ENCODE measurements around the gene SH3BP2.

The SH3BP2 gene

GRCh38 chr4:2865196-2865780 is 72.4 kb downstream of the SH3BP2 start:
- Histone ChIP-seq H3K4me3 (ENCODE audit: low read length) (no peak overlapping the region), H3K9me2 (replicated peaks; ENCODE audit: control insufficient read depth, low read length) (no peaks in the 10 kb centered on the region), H3F3A (ENCODE audit: control insufficient read depth, insufficient read depth) (no peaks in the 10 kb centered on the region), H3K27me3 (ENCODE audit: control insufficient read depth, low read length) (no peaks in the 10 kb centered on the region), H3K9me3 (ENCODE audit: control insufficient read depth, insufficient read depth, low read length) (no peaks in the 10 kb centered on the region), H4K20me1 (ENCODE audit: control insufficient read depth, insufficient read depth, low read depth, low read length) (peaks cover 21% of the 10 kb centered on the region), H3K4me2 (ENCODE audit: low read length) (no peak overlapping the region), H3K4me1 (ENCODE audit: control insufficient read depth, low read length) (peaks cover 8% of the 10 kb centered on the region), H3K79me2 (ENCODE audit: control insufficient read depth, low read length) (peaks cover 42% of the 10 kb centered on the region), H3K27ac (ENCODE audit: low read depth, low read length) (no peak overlapping the region), H3K36me3 (ENCODE audit: control insufficient read depth, low read length) (no peaks in the 10 kb centered on the region)
- no peak for TF ChIP-seq CTCF (IDR thresholded peaks at IDR 0.05; ENCODE audit: low read depth, low read length, poor library complexity, severe bottlenecking)
- no peak for TF ChIP-seq EZH2phosphoT487 (IDR thresholded peaks at IDR 0.05; ENCODE audit: borderline replicate concordance, low read length)

GRCh38 chr4:2866160-2866861 is 73.4 kb downstream of the SH3BP2 start:
- Histone ChIP-seq H3K4me3 (ENCODE audit: low read length) (no peak overlapping the region), H3K4me1 (ENCODE audit: control insufficient read depth, low read length) (peaks cover 8% of the 10 kb centered on the region), H3K9me3 (ENCODE audit: control insufficient read depth, insufficient read depth, low read length) (no peaks in the 10 kb centered on the region), H3F3A (ENCODE audit: control insufficient read depth, insufficient read depth) (no peaks in the 10 kb centered on the region), H3K79me2 (ENCODE audit: control insufficient read depth, low read length) (peaks cover 33% of the 10 kb centered on the region), H4K20me1 (ENCODE audit: control insufficient read depth, insufficient read depth, low read depth, low read length) (peaks cover 15% of the 10 kb centered on the region; the same call in 1 of the 2 replicates), H3K9me2 (replicated peaks; ENCODE audit: control insufficient read depth, low read length) (no peaks in the 10 kb centered on the region), H3K27me3 (ENCODE audit: control insufficient read depth, low read length) (no peaks in the 10 kb centered on the region), H3K36me3 (ENCODE audit: control insufficient read depth, low read length) (no peaks in the 10 kb centered on the region), H3K4me2 (ENCODE audit: low read length) (no peak overlapping the region), H3K27ac (ENCODE audit: low read depth, low read length) (no peak overlapping the region)
- TF ChIP-seq EZH2phosphoT487 (IDR thresholded peaks at IDR 0.05; ENCODE audit: borderline replicate concordance, low read length): no peak
- TF ChIP-seq CTCF (IDR thresholded peaks at IDR 0.05; ENCODE audit: low read depth, low read length, poor library complexity, severe bottlenecking): no peak

- no peak for TF ChIP-seq CTCF (IDR thresholded peaks at IDR 0.05; ENCODE audit: low read depth, low read length, poor library complexity, severe bottlenecking)
- H3F3A ChIP-seq (ENCODE audit: control insufficient read depth, insufficient read depth): no peaks in the 10 kb centered on the region
- no peak overlapping the region for H3K27ac ChIP-seq (ENCODE audit: low read depth, low read length)
- H4K20me1 ChIP-seq (ENCODE audit: control insufficient read depth, insufficient read depth, low read depth, low read length): peaks cover 15% of the 10 kb centered on the region; the same call in 1 of the 2 replicates
- H3K36me3 ChIP-seq (ENCODE audit: control insufficient read depth, low read length): no peaks in the 10 kb centered on the region
- peaks cover 11% of the 10 kb centered on the region for H3K4me1 ChIP-seq (ENCODE audit: control insufficient read depth, low read length)
- H3K4me2 ChIP-seq (ENCODE audit: low read length): no peak overlapping the region
- H3K27me3 ChIP-seq (ENCODE audit: control insufficient read depth, low read length): no peaks in the 10 kb centered on the region
- H3K9me3 ChIP-seq (ENCODE audit: control insufficient read depth, insufficient read depth, low read length): no peaks in the 10 kb centered on the region
- H3K79me2 ChIP-seq (ENCODE audit: control insufficient read depth, low read length): peaks cover 31% of the 10 kb centered on the region
- H3K4me3 ChIP-seq (ENCODE audit: low read length): no peak overlapping the region
- H3K9me2 ChIP-seq (replicated peaks; ENCODE audit: control insufficient read depth, low read length): no peaks in the 10 kb centered on the region
These were observed 74.0 kb downstream of the SH3BP2 start for GRCh38 chr4:2866891-2867290.

Measured in DOHH2 (cell line).